ENCODE data around the gene GCSAM.
A peak's percentile ranks its signal among the peaks of the same experiment; 100 is the strongest.

Gene GCSAM

GRCh38 chr3:112129925-112130637 is 3.0 kb downstream of the GCSAM start:
- no peak for DNase-seq (ENCODE audit: low read depth in 1 of 2, low spot score in 1 of 2)

GRCh38 chr3:112128843-112129727 is 4.0 kb downstream of the GCSAM start:
- DNase-seq (ENCODE audit: low read depth in 1 of 2, low spot score in 1 of 2), result peak in 1 of 2 donors; percentile 19

- DNase-seq (ENCODE audit: low read depth in 1 of 2, low spot score in 1 of 2), result no peak
These were observed 5.2 kb downstream of the GCSAM start for GRCh38 chr3:112127522-112128494.

GRCh38 chr3:112126511-112126911 is 6.5 kb downstream of the GCSAM start:
- no peak for DNase-seq (ENCODE audit: low read depth in 1 of 2, low spot score in 1 of 2)

GRCh38 chr3:112124907-112125607 is 8.0 kb downstream of the GCSAM start:
- no peak for DNase-seq (ENCODE audit: low read depth in 1 of 2, low spot score in 1 of 2)

GRCh38 chr3:112123548-112123947 is 9.5 kb downstream of the GCSAM start:
- DNase-seq (ENCODE audit: low read depth in 1 of 2, low spot score in 1 of 2), result no peak

- no peak for DNase-seq (ENCODE audit: low read depth in 1 of 2, low spot score in 1 of 2)
These were observed 10.2 kb downstream of the GCSAM start for GRCh38 chr3:112122870-112123269.

- DNase-seq (ENCODE audit: low read depth in 1 of 2, low spot score in 1 of 2), result no peak
These were observed 11.2 kb downstream of the GCSAM start for GRCh38 chr3:112121577-112122547.

GRCh38 chr3:112119962-112120836 is 12.8 kb downstream of the GCSAM start:
- no peak for DNase-seq (ENCODE audit: low read depth in 1 of 2, low spot score in 1 of 2)

- no peak for DNase-seq (ENCODE audit: low read depth in 1 of 2, low spot score in 1 of 2)
These were observed 15.0 kb downstream of the GCSAM start for GRCh38 chr3:112117841-112118571.

- no peak for DNase-seq (ENCODE audit: low read depth in 1 of 2, low spot score in 1 of 2)
These were observed 15.6 kb downstream of the GCSAM start for GRCh38 chr3:112117415-112117814.

GRCh38 chr3:112116748-112117186 is 16.3 kb downstream of the GCSAM start:
- no peak for DNase-seq (ENCODE audit: low read depth in 1 of 2, low spot score in 1 of 2)

GRCh38 chr3:112115806-112116383 is 17.2 kb downstream of the GCSAM start:
- no peak for DNase-seq (ENCODE audit: low read depth in 1 of 2, low spot score in 1 of 2)

GRCh38 chr3:112115161-112115739 is 17.8 kb downstream of the GCSAM start:
- DNase-seq (ENCODE audit: low read depth in 1 of 2, low spot score in 1 of 2), result no peak

GRCh38 chr3:112114576-112115160 is 18.4 kb downstream of the GCSAM start:
- no peak for DNase-seq (ENCODE audit: low read depth in 1 of 2, low spot score in 1 of 2)

- DNase-seq (ENCODE audit: low read depth in 1 of 2, low spot score in 1 of 2), result peak; percentile 20 to 35
These were observed 21.2 kb downstream of the GCSAM start for GRCh38 chr3:112111785-112112402.

All from activated T-helper 1 cell treated with anti-CD3 and anti-CD28 coated beads, Interleukin-2, amount 50 U/mL, for 16 hours (primary cell).